GM18507 (cell line): Measurements from ENCODE around the gene TBXA2R.
"Not testable (repeated sequence)": the region's sequence is repeated elsewhere in the genome, so short reads cannot be mapped to it uniquely, and the experiment has no call there.

Source experiments
- DNase-seq: peaks from one replicate; pipeline ENCODE4 v3.0.0; 2011; ENCODE audit warnings: low read depth; ENCODE audit not compliant: insufficient read length; ENCODE audit errors: extremely low spot score
- FAIRE-seq: peaks from 2 replicates; lab custom pipeline; 2011; peaks lifted over from hg19 to GRCh38; lab: Jason Lieb, UNC

TBXA2R gene

DNA sequence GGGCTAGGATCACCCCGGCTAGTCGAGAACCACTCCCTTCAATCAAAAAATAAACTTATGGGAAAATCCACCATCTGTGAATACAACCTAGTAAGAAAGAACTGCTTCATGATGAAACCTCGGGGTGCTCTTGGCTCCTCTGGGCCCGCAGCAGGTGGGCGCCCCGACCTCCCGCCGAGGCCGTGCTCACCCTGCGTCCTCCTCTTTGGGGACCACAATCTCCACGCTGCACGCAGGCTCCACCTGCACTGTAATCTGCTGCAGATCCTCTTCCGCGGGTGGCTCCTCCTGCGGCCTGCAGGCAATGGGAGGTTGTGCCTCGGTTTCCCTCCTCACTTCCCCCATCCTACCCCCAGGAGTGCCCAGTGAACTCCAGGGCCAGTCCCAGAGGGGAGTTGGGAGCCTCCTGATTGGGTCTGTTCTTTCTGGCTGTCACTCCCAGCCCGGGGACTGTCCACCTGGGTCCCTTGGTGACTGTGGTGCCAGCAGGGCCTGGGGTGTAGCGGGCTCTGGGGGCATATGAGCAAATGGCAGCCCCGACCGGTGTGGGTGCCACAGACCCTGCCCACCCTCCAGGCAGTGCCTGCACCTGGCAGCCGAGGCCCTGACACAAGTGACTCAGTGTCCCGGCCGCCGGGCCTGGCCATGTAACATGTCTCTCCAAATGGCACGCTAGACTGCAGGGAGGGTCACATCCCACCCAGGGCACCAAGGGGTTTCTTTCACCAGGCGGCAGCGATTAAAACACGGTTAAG, 35.0 kb upstream of the TBXA2R start:
- no peak for DNase-seq
- no peak for FAIRE-seq

DNA sequence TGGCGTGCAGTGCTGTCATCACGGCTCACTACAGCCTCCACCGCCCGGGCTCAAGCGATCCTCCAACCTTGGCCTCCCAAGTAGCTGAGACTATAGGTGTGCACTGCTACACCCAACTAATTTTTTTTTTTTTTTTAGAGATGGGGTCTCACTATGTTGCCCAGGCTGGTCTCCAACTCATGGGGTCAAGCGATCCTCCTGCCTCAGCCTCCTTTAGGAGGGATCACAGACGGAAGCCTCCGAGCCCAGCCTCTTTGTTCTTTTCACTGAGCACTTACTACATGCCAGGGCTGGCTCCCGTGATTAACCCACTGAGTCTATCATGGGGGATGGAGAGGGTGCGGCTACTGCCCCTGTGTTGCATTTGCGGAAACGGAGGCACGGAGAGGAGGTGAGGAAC, 32.8 kb upstream of the TBXA2R start:
- DNase-seq (no peak), FAIRE-seq (no peak)

DNA sequence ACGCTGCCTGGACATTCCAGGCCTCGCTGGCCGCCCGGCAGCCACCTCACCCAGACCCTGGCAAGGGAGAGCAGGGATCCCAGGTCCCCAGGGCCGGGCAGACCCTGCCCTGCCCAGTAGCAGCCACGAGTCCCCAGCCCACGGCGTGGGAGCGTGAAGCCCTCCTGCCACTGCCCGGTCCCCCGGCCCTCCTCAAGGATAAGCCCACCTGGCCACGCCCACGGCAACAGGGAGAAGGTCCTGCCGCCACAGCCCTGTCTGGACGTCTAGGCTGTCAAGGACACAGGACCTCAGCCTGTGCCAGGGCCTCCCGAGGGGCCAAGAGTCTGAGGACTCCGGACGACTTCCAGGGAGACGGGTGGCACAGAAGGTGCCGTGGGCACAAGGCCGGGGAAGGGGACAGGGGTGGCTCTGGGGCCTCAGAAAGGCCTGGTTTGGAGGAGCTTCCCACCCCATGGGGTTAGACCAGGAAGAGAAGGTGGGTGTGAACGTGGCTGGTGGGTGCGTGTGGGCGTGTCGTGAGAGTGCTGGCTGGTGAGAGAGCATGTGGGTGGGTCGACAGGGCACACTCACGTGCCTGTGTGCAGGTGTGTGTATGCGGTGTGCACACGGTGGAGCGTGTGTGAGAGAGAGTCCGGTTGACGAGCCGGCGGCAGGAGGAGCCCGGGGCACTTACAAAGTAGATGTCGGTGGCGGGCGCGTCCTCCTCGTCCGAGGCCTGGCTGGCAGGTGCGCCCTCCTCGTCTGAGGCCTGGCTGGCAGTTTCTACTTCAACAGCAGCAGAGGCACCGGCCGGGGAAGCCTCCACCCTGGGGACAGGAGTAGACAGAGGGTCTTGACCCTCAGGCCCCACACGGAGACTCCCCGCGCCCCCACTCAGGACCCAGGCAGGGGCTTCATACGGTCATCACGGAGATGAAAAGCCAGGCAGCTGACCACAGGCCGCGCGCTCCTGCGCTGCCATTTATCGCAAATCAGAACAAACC, 31.8 kb upstream of the TBXA2R start:
- DNase-seq (no peak), FAIRE-seq (no peak)

DNA sequence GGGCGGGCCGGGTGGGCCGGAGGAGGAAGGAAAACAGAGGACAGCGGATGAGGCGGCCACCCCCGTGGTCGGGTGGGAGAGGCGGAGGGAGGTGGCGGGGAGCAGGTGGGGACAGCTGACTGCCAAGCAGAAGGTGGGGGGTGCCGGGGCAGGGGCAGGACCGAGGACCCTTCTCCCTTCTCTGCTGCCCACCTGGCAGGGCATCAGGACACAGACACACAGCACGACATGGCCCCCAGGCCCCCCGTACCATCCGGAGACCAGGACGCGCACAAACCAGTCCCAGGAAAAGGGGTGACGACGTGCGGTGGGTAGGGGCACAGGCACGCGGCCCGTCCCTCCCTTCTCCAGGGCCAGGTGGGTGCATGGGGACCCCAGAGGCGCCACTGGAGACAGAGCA, 30.9 kb upstream of the TBXA2R start:
- DNase-seq = no peak
- FAIRE-seq = no peak

DNA sequence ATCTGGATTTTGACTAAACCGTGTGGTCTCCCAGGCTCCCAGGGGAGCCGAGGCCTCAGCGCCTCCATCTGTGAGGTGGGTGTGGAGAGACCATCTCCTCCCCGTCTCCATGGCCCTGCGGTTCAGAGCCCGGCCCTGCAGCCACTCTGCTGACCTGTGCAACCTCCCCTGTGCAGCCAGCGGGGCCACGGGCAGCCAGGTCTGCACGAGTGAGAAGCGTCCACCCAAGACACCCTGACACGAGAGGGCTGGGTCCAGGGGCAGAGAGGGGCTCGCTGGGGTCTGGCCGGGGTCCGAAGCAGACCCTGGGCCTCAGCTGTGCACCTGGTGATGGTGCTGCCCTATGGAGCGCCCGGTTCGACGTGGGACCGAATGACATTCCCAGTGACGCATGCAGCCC, 30.3 kb upstream of the TBXA2R start:
- DNase-seq (no peak), FAIRE-seq (no peak)

DNA sequence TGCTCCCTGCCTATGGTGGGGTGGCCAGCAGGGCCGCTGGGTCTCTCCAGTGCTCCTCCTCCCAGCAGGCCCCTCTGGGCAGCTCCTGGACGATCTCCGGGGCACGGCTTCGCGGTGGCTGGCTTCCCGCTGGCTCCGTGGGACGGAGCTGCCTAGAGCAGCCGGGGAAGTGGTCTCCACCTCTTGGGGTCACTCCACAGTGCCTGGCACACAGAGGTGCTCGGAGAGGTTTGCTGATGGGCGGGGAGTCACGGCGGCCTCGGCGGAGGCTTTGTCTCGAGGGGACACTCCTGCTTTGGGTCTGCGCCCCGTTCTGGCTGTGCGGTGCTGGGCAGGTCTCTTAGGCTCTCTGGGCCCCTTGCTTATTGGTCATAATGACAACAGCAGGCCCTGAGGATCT, 29.8 kb upstream of the TBXA2R start:
- FAIRE-seq = no peak
- no peak for DNase-seq

DNA sequence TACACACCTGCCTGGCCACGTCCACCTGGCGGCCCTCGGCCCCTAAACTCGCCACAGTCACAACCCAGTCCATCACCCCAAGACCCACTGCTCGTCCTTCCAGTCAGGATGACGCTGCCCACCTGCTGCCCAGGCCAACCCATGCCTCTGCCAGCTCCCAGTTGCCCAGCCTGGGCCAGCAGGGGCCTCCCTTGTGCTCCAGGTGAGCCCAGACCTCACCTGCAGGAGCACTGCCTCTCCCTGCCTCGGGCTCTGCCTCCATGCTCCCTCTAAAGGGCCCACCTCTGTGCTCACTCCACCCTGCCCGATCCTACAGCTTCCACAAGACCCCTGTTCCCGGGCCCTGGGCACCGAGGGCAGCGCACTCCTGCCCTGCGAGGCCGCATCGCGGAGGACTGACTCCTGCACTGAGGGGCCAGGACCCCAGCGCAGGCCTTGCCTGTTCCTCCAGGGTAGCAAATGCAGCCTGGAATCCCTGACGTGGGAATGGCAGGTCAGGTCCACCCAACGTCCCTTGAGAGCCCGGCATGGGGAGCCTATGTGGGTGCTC, 27.9 kb upstream of the TBXA2R start:
- DNase-seq (no peak), FAIRE-seq (no peak)

DNA sequence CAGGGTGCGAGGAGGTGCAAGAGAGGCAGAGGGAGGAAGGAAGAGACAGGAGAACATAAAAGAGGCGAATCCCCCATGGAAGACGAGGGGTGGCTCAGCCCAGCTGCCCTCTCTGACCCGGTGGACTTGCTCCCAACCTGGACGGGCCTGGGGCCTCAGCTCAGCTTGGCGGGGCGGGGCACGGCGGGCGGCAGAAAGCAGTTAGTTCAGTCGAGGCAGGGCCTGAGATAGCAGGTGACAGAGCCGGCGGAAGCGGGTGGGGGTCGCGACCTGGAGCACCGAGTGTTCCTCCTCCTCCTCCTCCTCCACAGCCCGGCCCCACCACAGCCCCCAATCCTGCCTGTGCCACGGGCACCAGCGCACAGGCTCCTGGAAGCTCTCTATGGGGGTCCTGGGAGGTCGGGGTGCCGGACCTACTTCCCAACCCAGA, 26.9 kb upstream of the TBXA2R start:
- FAIRE-seq = no peak
- no peak for DNase-seq

DNA sequence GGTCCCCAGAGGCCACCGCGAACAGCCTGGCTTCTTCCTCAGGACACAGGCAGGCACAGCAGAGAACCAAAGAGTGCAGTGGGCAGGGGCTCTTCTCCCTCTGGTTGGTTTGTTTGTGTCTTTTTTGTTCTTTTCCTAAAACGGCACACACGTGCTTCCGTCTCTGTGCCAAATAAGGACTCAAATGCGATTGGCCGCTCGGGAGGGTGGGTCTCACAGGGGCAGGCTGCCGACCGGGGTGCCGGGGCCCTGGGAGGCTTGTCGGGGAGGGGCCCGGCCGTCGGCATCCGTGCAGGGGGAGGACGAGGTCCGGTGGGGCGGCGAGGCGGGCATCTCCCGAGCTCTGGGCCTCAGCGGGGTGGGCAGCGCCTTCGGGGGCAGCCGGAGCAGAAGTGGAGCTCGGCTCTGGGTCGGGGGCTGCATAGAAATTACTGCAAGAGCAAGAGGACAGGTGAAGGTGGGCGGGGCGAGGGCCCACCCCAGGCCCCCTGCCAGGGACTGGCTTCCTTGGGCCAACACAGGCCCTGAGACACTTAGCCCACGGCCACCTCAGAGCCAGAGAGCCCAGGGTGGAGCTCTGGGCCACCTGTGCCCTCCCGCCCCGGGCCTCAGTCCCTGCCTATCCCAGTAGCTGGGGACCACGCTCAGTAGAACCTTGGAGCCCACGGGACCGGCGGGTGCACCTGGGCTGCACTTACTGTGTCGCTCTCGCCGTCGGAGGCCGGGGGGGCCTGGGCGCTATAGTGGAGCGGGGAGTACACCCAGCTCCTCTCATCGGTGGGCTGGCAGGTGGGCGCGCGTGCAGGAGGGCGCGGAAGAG, 26.3 kb upstream of the TBXA2R start:
- no peak for FAIRE-seq

DNA sequence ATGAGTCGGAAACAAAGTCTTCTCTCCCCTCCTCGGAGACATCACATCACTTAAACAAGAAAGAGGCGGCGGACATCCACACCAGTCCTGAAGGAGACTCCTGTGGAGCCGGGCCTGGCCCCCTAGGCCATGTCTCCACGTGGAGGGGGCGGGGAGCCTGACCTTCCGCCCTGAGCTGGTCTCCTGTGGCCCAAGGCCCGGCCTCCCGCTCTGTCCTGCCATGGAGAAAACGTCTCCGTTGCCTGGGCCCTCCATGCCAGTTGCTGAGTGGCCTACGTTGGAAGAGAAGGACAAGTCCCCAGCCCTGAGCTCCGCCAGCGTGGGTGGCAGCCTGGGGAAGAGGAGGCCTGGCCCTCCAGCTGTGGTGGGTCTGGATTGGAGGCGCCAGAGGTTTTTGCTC, 25.4 kb upstream of the TBXA2R start:
- FAIRE-seq = no peak
- DNase-seq = no peak

More for the DNA sequence above, 26.3 kb upstream of the TBXA2R start:
- DNase-seq = no peak

DNA sequence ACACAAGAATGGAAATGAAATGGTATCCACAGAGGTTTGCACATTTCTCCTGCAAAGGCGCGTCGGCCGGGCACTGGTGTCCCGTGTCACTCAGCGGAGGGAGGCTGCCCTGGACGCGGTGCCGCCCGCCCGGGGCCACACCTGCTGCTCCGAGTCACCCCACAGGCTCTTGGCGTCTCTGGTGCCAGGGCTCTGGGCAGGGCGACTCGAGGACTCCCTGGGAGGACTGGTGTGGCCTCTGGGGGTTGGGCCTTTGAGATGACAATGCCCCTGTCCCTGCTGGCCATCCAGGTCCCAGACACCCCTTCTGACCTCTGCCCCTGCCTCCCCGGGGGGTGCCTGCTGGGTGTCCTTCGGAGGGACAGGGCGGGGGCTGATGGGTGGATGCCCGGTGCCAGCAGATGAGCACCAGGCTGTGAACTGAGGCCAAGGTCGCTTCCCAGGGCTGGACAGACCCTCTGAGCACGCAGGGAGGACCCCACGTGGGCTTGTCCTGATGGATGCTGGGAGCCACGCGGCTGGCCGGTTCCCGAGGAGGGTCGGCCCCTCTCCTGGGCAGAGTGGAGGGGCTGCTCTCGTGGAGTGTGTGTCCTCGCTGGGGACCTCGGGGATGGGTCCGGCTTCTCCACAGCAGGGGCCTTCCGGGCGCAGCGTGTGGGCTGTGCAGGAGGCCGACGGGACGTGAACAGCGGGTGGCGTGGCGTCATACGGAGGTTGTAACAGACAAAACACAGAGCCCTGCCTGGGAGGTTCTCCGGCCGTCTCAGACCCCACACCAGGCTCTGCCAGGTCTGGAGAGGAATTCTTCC, 24.6 kb upstream of the TBXA2R start:
- FAIRE-seq = no peak
- DNase-seq = no peak

DNA sequence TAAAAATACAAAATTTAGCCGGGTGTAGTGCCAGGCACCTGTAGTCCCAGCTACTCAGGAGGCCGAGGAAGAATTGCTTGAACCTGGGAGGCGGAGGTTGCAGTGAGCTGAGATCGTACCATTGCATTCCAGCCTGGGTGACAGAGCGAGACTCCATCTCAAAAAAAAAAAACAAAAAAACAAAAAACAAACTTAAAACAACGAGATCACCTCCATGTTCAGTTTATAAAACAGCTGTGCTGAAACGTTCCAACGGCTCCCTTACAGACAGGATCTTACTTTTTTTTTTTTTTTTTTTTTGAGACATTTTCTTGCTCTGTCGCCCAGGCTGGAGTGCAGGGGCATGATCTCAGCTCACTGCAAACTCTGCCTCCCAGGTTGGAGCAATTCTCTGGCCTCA, 22.1 kb upstream of the TBXA2R start:
- FAIRE-seq, DNase-seq: not testable (repeated sequence)

DNA sequence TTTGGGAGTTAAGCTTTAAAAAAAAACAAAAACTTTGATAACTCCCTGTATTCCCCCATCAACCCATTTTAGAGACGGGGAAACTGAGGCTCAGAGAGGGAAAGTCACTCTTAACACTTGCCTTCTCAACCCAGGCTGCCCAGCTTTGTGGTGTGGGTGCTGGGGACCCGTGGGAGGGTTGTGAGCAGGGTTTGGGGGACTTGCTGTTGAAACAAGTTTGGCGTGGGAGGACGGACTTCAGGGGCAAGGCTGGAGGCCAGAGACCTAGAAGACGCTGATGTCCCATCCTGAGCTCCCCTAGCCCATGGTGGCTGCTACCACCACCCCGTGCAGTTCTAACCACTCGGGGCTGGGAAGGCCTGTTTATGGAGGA, 20.7 kb upstream of the TBXA2R start:
- no peak for DNase-seq
- FAIRE-seq = no peak

DNA sequence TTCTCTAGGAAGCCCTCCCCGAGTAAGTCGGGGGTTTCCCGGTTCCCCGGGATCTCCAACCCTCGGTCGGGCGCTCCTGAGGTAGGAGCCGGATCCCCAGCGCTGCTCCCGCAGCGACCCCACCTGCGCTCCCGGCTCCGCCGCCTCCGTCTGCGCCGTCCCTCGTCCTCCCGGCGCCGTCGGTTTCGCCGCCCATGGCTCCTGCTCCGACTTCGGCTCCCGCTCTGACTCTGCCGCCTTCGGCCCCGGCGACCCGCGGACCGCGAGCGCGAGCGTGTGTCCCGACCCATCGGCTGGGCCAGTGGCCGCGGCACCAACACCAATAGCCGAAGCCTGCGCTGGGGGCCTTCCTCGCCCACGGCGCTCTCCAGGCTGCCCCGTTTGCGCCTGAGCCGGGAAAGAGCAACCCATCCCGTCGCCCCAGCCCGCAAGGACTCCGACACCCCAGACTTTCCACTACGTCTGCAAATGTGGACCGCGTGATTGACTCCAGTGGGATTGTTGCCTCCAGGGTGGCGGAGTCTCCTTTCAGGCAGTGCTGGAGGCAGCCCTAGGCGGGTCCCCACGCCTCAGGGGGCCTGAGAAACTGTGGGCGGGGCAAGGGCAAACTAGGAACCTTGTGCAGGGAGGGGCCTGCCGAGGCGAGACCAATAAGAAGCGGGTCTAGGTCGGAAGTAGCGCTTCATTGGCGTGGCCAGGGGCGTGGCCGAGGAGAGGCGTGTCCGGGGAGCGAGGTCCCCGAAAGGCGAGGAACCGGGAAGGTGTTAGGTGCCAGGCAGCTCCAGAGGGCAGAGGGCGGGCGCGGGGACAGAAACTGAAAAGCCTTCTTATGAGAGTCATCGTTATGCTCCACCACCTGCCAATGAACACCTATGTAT, 20.0 kb upstream of the TBXA2R start, which contains the start of gene CACTIN:
TSS of gene CACTIN (minus strand) at position 318 of the 878 bp plus-strand sequence. CDS start at position 290, 28 bp downstream.
- FAIRE-seq (peak; percentile 100), DNase-seq (peak; percentile 100)

DNA sequence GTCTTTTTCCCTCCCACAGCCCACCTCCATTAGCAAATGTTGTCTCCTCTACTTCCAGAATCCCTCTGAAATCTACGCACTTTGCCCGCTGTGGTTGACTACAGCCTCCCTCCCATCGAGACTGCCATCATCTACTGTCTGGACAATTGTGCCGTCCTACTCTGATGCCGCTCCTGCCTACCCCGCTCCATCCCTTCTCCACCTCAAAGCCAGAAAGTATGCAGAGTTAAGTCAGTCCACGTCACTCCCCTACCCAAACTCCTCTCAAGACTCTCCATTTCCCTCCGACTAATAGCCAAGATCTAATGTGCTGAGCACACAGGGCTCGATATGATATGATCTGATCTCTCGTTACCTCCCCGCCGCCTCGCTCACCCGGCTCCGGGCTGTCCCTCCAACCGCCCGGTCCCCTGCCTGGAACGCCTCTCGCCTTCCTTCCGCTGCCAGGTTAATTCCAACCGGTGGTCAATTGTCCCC, 19.4 kb upstream of the TBXA2R start:
- FAIRE-seq (no peak), DNase-seq (no peak)

DNA sequence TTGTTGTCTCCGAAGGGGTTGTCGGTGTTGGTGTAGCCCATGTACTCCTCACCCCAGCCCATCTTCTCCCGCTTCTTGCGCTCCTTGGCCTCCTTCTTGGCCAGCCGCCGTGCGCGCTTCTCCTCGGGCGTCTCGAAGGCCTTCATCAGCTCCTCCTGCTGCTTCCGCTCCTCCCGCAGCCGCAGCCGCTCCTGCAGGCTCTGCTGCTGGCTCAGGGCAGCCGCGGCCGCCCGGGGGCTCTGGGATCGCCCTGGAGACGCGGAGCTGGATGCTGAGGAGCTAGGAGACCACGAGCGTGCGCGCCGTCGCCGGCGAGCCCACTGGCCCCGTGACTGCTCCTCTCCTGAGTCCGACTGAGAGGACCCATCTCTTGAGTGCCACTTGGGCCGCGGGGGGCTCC, 17.0 kb upstream of the TBXA2R start:
- FAIRE-seq (no peak), DNase-seq (no peak)

DNA sequence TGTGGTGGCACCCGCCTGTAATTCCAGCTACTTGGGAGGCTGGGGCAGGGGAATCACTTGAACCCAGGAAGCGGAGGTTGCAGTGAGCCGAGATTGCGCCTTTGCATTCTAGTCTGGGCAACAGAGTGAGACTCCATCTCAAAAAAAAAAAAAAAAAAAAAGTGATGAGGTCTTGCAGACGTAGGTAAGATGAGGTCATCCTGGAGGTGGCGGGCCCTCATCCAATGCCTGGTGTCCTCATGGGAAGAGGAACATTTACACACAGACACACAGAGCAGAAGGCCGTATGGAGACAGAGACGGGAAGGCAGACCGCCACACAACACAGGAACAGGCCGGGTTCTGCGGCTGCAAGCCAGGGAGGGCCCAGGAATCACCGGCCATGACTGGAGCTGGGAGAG, 15.5 kb upstream of the TBXA2R start:
- FAIRE-seq = no peak
- no peak for DNase-seq

DNA sequence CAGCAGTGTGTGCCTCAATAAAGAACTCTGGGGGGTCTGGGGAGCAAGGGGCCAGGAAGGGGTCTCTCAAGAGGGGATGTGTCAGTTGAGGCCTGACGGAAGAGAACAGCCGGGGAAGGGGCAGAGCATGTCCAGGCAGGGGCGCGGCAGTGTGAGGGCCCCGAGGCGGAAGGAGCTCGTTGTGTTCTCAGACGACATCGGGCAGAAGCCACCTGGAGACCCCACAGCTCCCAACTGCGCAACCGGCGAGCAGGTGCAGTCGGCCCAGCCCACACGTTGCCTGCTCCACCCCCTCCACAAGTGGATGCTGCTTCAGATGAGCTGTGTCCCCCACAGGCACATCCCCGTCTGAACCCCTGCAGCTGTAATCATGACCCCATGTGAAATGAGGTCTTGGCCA, 15.0 kb upstream of the TBXA2R start:
- FAIRE-seq = no peak

More for the DNA sequence above, 15.0 kb upstream of the TBXA2R start:
- no peak for DNase-seq
